ENCODE measurements around the gene MTMR8. TPM values are rescaled to one million over a fixed set of nuclear protein-coding genes. Genes with fewer than 3 reads are reported as not detected.

Gene MTMR8
- total RNA-seq, 1 experiment from 2014 or later: 3.0 TPM

DNA sequence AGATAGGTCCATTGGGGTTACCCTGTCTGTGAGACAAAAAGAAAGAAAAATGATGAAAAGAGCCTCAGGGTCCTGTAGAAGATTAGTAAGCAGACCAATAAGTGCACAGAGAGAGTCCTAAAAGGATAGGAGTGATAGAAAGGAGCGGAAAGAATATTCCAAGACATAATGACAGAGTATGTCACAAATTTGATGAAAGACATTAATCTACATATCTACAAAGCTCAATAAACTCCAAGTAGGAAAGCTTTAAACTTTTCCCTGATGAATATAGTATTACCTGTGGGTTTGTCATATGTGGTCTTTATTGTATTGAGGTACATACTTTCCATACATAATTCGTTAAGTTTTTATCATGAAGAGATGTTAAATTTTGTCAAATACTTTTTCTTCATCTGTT is 73.7 kb downstream of the MTMR8 start:
- Mint-ChIP-seq H3K9me3 (ENCODE audit: low read depth, unreplicated experiment) (peaks cover 6% of the 10 kb centered on the region), H3K27ac (ENCODE audit: unreplicated experiment) (no peak overlapping the region), H3K4me3 (ENCODE audit: low read depth, unreplicated experiment) (no peak overlapping the region), H3K36me3 (ENCODE audit: insufficient read depth, unreplicated experiment) (no peaks in the 10 kb centered on the region), H3K27me3 (ENCODE audit: unreplicated experiment) (no peaks in the 10 kb centered on the region), H3K4me1 (ENCODE audit: low read depth, unreplicated experiment) (no peaks in the 10 kb centered on the region)
- TF ChIP-seq, protein P1, sequence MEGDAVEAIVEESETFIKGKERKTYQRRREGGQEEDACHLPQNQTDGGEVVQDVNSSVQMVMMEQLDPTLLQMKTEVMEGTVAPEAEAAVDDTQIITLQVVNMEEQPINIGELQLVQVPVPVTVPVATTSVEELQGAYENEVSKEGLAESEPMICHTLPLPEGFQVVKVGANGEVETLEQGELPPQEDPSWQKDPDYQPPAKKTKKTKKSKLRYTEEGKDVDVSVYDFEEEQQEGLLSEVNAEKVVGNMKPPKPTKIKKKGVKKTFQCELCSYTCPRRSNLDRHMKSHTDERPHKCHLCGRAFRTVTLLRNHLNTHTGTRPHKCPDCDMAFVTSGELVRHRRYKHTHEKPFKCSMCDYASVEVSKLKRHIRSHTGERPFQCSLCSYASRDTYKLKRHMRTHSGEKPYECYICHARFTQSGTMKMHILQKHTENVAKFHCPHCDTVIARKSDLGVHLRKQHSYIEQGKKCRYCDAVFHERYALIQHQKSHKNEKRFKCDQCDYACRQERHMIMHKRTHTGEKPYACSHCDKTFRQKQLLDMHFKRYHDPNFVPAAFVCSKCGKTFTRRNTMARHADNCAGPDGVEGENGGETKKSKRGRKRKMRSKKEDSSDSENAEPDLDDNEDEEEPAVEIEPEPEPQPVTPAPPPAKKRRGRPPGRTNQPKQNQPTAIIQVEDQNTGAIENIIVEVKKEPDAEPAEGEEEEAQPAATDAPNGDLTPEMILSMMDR (IDR thresholded peaks at IDR 0.05; ENCODE audit: unreplicated experiment): no peak
- BruUV-seq (replicated peaks): no TSS peak
- intact Hi-C loops (cut with micrococcal nuclease; ENCODE audit: unreplicated experiment): no loop called here
- CTCF ChIA-PET: no interaction called here
- no peak for DNase-seq

DNA sequence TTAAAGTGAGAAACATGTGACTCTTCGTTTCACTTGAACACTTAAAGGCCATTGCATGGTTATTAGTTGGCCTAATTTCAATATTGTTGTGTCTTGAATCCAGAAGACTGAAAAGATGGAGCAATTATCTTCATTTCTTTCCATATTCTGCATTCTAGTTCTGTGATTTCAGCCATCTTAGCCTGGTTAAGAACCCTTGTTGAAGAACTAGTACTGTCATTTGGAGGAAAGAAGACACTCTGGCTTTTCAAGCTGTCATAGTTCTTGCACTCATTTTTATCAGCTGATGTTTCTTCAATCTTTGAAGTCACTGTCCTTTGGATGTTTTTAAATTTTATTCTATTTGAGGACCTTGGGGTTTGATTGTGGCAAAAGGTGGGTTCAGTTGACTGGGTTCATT is 81.6 kb downstream of the MTMR8 start:
- Mint-ChIP-seq H3K4me3 (ENCODE audit: low read depth, unreplicated experiment) (no peak overlapping the region), H3K9me3 (ENCODE audit: low read depth, unreplicated experiment) (peaks cover 10% of the 10 kb centered on the region), H3K27ac (ENCODE audit: unreplicated experiment) (no peak overlapping the region), H3K36me3 (ENCODE audit: insufficient read depth, unreplicated experiment) (peaks cover 5% of the 10 kb centered on the region), H3K4me1 (ENCODE audit: low read depth, unreplicated experiment) (no peaks in the 10 kb centered on the region), H3K27me3 (ENCODE audit: unreplicated experiment) (no peaks in the 10 kb centered on the region)
- intact Hi-C loops (cut with micrococcal nuclease; ENCODE audit: unreplicated experiment): no loop called here
- no TSS peak for BruUV-seq (replicated peaks)
- CTCF ChIA-PET: no interaction called here
- TF ChIP-seq, protein P1 (IDR thresholded peaks at IDR 0.05; ENCODE audit: unreplicated experiment): no peak
- DNase-seq: no peak

GRCh38 chrX:64306712-64307111 is 88.5 kb downstream of the MTMR8 start:
- no peaks in the 10 kb centered on the region for H3K4me1 Mint-ChIP-seq (ENCODE audit: low read depth, unreplicated experiment)
- intact Hi-C loops (cut with micrococcal nuclease; ENCODE audit: unreplicated experiment): no loop called here
- TF ChIP-seq, protein P1 (IDR thresholded peaks at IDR 0.05; ENCODE audit: unreplicated experiment): no peak
- no peak for DNase-seq
- no peaks in the 10 kb centered on the region for H3K27me3 Mint-ChIP-seq (ENCODE audit: unreplicated experiment)
- H3K27ac Mint-ChIP-seq (ENCODE audit: unreplicated experiment): no peak overlapping the region
- H3K9me3 Mint-ChIP-seq (ENCODE audit: low read depth, unreplicated experiment): peaks cover 11% of the 10 kb centered on the region
- H3K4me3 Mint-ChIP-seq (ENCODE audit: low read depth, unreplicated experiment): no peak overlapping the region
- no TSS peak for BruUV-seq (replicated peaks)
- CTCF ChIA-PET: no interaction called here
- no peaks in the 10 kb centered on the region for H3K36me3 Mint-ChIP-seq (ENCODE audit: insufficient read depth, unreplicated experiment)

DNA sequence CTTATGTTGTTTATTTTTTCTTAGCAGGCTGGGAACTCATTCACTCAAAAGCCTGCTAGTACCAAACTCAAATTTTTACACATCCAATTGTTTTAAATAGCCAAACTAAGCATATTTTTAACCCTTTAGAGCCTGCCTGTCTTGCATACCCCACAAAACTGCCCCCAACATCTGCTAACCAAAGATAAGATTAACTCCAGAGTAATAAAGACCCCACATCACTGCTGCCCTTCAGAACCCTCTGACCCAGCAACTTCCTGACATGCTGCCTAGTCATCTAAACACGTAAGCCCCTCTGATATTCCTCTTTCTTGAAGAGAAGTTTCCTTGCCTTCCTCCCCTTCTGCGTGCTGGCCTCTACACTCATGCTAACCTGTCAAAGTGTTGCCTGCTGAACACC is 104.1 kb downstream of the MTMR8 start:
- Mint-ChIP-seq H3K27me3 (ENCODE audit: unreplicated experiment) (no peaks in the 10 kb centered on the region), H3K9me3 (ENCODE audit: low read depth, unreplicated experiment) (peaks cover 2% of the 10 kb centered on the region), H3K27ac (ENCODE audit: unreplicated experiment) (no peak overlapping the region), H3K4me3 (ENCODE audit: low read depth, unreplicated experiment) (no peak overlapping the region), H3K36me3 (ENCODE audit: insufficient read depth, unreplicated experiment) (no peaks in the 10 kb centered on the region), H3K4me1 (ENCODE audit: low read depth, unreplicated experiment) (no peaks in the 10 kb centered on the region)
- intact Hi-C loops (cut with micrococcal nuclease; ENCODE audit: unreplicated experiment): no loop called here
- BruUV-seq (replicated peaks): no TSS peak
- TF ChIP-seq, protein P1 (IDR thresholded peaks at IDR 0.05; ENCODE audit: unreplicated experiment): no peak
- CTCF ChIA-PET: no interaction called here
- DNase-seq: no peak

DNA sequence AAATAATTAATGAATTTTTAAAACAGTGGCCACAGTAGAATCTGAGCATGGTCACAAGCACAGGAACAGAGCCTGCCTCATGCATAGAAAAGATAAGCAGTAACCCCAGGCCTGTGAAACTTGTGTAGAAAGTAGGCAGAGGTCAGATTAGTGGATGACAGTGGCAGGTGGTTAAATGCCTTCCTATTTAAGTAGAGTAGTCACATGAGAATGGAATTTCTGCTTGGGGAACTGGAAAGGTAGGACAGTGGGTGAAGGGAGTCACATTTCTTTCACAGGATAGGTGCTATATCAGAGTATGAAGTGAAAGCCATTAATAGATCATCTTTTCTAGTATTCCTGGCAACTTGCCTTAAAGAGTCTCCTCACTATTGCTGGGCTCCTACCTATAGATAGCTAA is 130.0 kb downstream of the MTMR8 start:
- no peaks in the 10 kb centered on the region for H3K9me3 Mint-ChIP-seq (ENCODE audit: low read depth, unreplicated experiment)
- TF ChIP-seq, protein P1 (IDR thresholded peaks at IDR 0.05; ENCODE audit: unreplicated experiment): no peak

More for the DNA sequence above, 130.0 kb downstream of the MTMR8 start:
- Mint-ChIP-seq H3K36me3 (ENCODE audit: insufficient read depth, unreplicated experiment) (no peaks in the 10 kb centered on the region), H3K4me3 (ENCODE audit: low read depth, unreplicated experiment) (no peak overlapping the region), H3K4me1 (ENCODE audit: low read depth, unreplicated experiment) (no peaks in the 10 kb centered on the region), H3K27ac (ENCODE audit: unreplicated experiment) (no peak overlapping the region), H3K27me3 (ENCODE audit: unreplicated experiment) (no peaks in the 10 kb centered on the region)
- CTCF ChIA-PET: no interaction called here
- no TSS peak for BruUV-seq (replicated peaks)
- intact Hi-C loops (cut with micrococcal nuclease; ENCODE audit: unreplicated experiment): no loop called here
- DNase-seq: no peak

Data from Calu3 (cell line).